GM12891 (cell line): ENCODE data around the gene GPR34. TPM values are rescaled to one million over a fixed set of nuclear protein-coding genes. Genes with fewer than 3 reads are reported as not detected.
"Not testable (repeated sequence)": the region's sequence is repeated elsewhere in the genome, so short reads cannot be mapped to it uniquely, and the experiment has no call there.

Experiments used
- DNase-seq: peaks from one replicate; pipeline ENCODE4 v3.0.0; 2011; ENCODE audit warnings: low spot score; ENCODE audit not compliant: insufficient read length
- FAIRE-seq: peaks from 2 replicates; lab custom pipeline; 2011; peaks lifted over from hg19 to GRCh38; lab: Jason Lieb, UNC
- PAX5 ChIP-seq: IDR thresholded peaks from 2 replicates; pipeline ENCODE4 v1.6.1; 2011; ENCODE audit warnings: low read length, moderate library complexity, mild to moderate bottlenecking; ENCODE audit not compliant: insufficient read depth, severe bottlenecking
- POLR2A ChIP-seq: IDR thresholded peaks from 2 replicates; pipeline ENCODE4 v1.6.1; 2011; ENCODE audit warnings: low read depth, low read length, control low read depth
- POLR2AphosphoS5 ChIP-seq: IDR thresholded peaks from 2 replicates; pipeline ENCODE4 v1.6.1; 2011; ENCODE audit warnings: low read depth, low read length, control low read depth
- POU2F2 ChIP-seq: IDR thresholded peaks from 2 replicates; pipeline ENCODE4 v1.6.1; 2011; ENCODE audit warnings: low read depth, mild to moderate bottlenecking, control low read depth, low read length, moderate library complexity
- SPI1 ChIP-seq: IDR thresholded peaks from 2 replicates; pipeline ENCODE4 v1.6.1; 2011; ENCODE audit warnings: low read depth, low read length, control low read depth
- TAF1 ChIP-seq: IDR thresholded peaks from 2 replicates; pipeline ENCODE4 v1.6.1; 2011; ENCODE audit warnings: low read depth, low read length, control low read depth
- polyA plus RNA-seq: library from polyadenylated mRNA; unstranded; fragments of >200 nt; gene quantifications from one replicate; pipeline ENCODE4 v1.2.1, GENCODE V29; 2012; ENCODE audit warnings: low read depth, missing spikeins, inconsistent platforms; ENCODE audit not compliant: missing spikeins

Gene GPR34, protein sequence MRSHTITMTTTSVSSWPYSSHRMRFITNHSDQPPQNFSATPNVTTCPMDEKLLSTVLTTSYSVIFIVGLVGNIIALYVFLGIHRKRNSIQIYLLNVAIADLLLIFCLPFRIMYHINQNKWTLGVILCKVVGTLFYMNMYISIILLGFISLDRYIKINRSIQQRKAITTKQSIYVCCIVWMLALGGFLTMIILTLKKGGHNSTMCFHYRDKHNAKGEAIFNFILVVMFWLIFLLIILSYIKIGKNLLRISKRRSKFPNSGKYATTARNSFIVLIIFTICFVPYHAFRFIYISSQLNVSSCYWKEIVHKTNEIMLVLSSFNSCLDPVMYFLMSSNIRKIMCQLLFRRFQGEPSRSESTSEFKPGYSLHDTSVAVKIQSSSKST
- polyA plus RNA-seq: 0.37 TPM

GRCh38 chrX:41688835-41689234 lies at the start of gene GPR34:
GPR34 (plus strand) TSS chrX:41688973; CDS start chrX:41695634, 6,661 bp downstream.
- TF ChIP-seq POLR2A (no peak), TAF1 (no peak), POLR2AphosphoS5 (no peak), POU2F2 (no peak), SPI1 (no peak), PAX5 (no peak)
- FAIRE-seq (peak; percentile 86), DNase-seq (no peak)

DNA sequence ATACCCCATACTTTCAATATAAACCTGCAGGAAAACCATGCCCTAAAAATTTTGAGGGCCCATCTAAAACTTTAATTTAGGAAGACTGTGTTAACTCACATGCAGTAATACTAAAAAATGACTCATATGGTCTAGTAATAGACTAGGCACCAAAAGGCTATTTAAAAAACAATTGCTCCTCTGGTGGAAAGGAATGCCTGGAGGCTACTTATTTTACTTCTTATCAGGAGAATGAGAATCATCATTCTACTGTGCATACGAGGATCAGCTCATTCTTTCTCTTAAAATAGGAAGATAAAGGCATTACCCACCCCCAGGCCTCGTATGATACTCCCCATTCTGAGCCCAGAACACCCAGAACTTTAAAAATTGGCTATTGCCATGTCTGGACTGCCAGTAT lies 42.6 kb upstream of the GPR34 start:
- not testable (repeated sequence) for DNase-seq, FAIRE-seq

- TF ChIP-seq POLR2A (no peak), POLR2AphosphoS5 (no peak), SPI1 (no peak), TAF1 (no peak), POU2F2 (no peak), PAX5 (no peak)
- FAIRE-seq: no peak
- DNase-seq: no peak
Observed at GRCh38 chrX:41653125-41653524, 35.6 kb upstream of the GPR34 start.

DNA sequence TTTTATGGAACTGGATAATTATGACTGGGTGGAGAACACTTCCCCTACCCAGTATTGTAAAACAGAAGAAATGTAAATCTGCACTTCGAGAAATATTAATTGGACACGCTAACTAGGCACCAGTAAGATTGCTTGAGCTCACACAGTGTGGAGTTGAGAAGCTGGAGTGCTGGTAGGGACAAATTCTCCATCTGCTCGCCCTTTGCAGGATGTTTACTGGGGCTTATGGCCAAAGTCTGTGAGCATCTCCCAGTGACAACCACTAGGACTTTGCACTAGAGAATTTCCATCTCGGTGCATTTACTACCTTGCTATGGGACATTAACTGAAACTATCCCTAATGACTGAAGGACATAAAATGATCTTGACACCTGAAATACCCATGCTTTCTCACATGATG lies 33.7 kb upstream of the GPR34 start:
- TF ChIP-seq PAX5 (no peak), SPI1 (no peak), POLR2A (no peak), POLR2AphosphoS5 (no peak), POU2F2 (no peak)
- FAIRE-seq: no peak
- no peak for DNase-seq

GRCh38 chrX:41655631-41656030 lies 33.1 kb upstream of the GPR34 start:
- TF ChIP-seq POLR2A (no peak), POLR2AphosphoS5 (no peak)
- no peak for DNase-seq

DNA sequence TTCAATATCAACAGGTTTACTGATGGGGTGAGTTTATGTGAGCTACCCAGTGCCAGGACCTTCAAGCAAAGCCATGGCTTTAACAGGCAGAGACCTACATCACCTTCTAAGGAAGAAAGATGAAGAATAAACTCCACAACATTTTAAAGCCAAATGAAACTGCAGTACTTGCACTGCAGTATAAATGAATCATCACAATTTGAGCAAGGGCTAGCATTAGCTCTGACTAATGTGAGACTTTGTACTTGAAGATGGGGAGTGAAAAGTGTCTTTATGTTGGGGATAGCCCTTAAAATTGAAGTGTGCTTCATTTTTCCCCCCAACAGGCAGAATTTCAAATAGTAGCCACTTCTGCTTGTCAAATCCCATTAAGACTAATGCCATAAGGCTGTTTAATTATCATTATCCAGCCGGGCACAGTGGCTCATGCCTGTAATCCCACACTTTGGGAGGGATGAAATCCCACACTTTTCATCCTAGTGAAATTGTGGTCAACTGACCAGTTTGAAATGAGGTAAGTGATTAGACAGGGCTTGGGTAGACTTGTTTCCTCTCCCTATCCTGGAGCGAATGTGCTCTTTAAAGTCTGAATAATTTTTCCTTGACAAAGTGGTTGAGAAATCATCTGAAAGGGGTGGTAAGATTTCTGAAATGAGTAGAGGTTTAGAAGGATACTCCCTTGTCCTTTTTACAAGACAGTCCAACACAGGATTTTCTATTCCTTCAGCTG lies 27.2 kb upstream of the GPR34 start:
- DNase-seq (no peak), FAIRE-seq (no peak)
- TF ChIP-seq POLR2A (no peak), POLR2AphosphoS5 (no peak), TAF1 (no peak), POU2F2 (no peak), SPI1 (no peak), PAX5 (no peak)

More at GRCh38 chrX:41655631-41656030, 33.1 kb upstream of the GPR34 start:
- FAIRE-seq: no peak

DNA sequence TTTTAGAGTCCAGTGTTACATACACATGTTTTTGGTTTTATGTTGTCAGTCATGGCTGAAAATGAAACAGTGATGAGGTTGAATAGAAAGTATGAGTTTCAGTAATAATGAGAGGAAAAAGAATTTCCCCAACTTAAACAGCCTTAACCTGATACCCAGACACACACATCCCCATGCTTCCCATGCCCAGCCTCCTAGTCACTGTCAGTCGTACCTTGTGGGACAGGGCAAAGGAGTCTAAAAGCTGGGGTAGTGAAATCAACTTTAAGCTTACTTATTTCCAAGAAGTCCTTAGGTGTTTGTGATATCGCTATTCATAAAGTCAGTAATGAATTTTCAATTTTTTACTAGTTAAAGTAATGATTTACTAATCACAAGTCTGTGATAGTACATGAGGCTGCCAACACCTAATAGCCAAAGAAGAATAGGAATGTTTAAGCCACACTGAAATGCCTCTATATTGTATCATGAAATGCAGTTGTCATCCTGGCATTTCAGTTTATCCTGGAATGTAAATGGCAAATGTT lies 24.3 kb upstream of the GPR34 start:
- FAIRE-seq: peak; percentile 13
- DNase-seq: no peak
- TF ChIP-seq POLR2AphosphoS5 (no peak), POU2F2 (no peak), PAX5 (no peak), TAF1 (no peak), SPI1 (no peak), POLR2A (no peak)

- TF ChIP-seq PAX5 (no peak), TAF1 (no peak), SPI1 (no peak), POU2F2 (no peak), POLR2AphosphoS5 (no peak), POLR2A (no peak)
- FAIRE-seq (no peak), DNase-seq (no peak)
Observed at GRCh38 chrX:41664908-41665307, 23.9 kb upstream of the GPR34 start.

DNA sequence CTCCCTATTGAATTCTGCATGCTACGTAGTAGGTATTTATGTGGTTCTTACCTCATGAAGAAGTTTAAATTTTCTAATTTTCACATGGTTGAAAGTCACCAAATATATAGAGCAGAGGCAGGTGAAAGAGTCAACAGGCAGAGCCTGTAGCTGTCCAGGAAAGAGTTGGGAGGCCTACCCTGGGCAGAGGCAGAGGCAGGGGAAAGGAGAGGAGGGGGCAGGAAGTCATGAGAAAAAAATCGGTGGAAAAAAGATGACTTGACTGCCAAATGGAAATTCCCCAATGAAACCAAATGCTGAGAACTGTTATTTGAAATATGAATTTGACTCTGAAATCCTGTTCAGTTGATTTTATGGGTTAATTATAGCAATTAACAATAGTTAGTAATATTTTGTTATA lies 23.1 kb upstream of the GPR34 start:
- FAIRE-seq (no peak), DNase-seq (no peak)
- TF ChIP-seq SPI1 (no peak), PAX5 (no peak), POLR2A (no peak), POU2F2 (no peak), TAF1 (no peak), POLR2AphosphoS5 (no peak)

- no peak for TF ChIP-seq PAX5
- TF ChIP-seq SPI1: no peak
- TF ChIP-seq POLR2A: no peak
- TF ChIP-seq POLR2AphosphoS5: no peak
- no peak for TF ChIP-seq POU2F2
- no peak for TF ChIP-seq TAF1
- DNase-seq (no peak), FAIRE-seq (no peak)
Observed at GRCh38 chrX:41666251-41666650, 22.5 kb upstream of the GPR34 start.
